HEK293T (cell line): ENCODE results near the gene ADSL.

Experiments
- CTCF ChIA-PET: fragments of 350-600 bp; formaldehyde crosslinking; extraction: SDS; loops from one replicate; lab custom pipeline; 2021; ENCODE audit warnings: antibody characterized with exemption, inconsistent platforms; lab: Yijun Ruan, JAX
- POLR2A ChIA-PET: fragments of 350-600 bp; formaldehyde crosslinking; extraction: SDS; loops from one replicate; lab custom pipeline; 2020; ENCODE audit warnings: antibody characterized with exemption, inconsistent platforms; lab: Yijun Ruan, JAX
- DNase-seq: peaks from one replicate; pipeline ENCODE4 v3.0.0; 2012; ENCODE audit warnings: mixed read lengths; ENCODE audit errors: extremely low spot score
- ARNT ChIP-seq: fragments of 450-650 bp; IDR thresholded peaks from 2 replicates; pipeline ENCODE4 v1.6.1; 2017; ENCODE audit warnings: mild to moderate bottlenecking
- BHLHE40 ChIP-seq: fragments of 450-650 bp; IDR thresholded peaks from 2 replicates; pipeline ENCODE4 v1.6.1; 2016; ENCODE audit warnings: mild to moderate bottlenecking, moderate library complexity, borderline replicate concordance
- CTBP1 ChIP-seq: fragments of 450-650 bp; IDR thresholded peaks from 2 replicates; pipeline ENCODE4 v1.6.1; 2016; ENCODE audit warnings: borderline replicate concordance
- ELF4 ChIP-seq: fragments of 450-650 bp; IDR thresholded peaks from 2 replicates; pipeline ENCODE4 v1.6.1; 2017; ENCODE audit warnings: antibody characterized with exemption
- FOXA1 ChIP-seq: fragments of 450-650 bp; IDR thresholded peaks from 2 replicates; pipeline ENCODE4 v1.6.1; 2016; ENCODE audit warnings: mild to moderate bottlenecking
- FOXK2 ChIP-seq: fragments of 450-650 bp; IDR thresholded peaks from 2 replicates; pipeline ENCODE4 v1.6.1; 2016; ENCODE audit warnings: mild to moderate bottlenecking
- FOXM1 ChIP-seq: fragments of 450-650 bp; IDR thresholded peaks from 2 replicates; pipeline ENCODE4 v1.6.1; 2017; ENCODE audit warnings: mild to moderate bottlenecking, borderline replicate concordance
- HDGF ChIP-seq: fragments of 450-650 bp; IDR thresholded peaks from 2 replicates; pipeline ENCODE4 v1.6.1; 2017; ENCODE audit warnings: antibody characterized with exemption, borderline replicate concordance
- L3MBTL2 ChIP-seq: fragments of 450-650 bp; conservative IDR thresholded peaks from 2 replicates; pipeline ENCODE4 v1.6.1; 2016; ENCODE audit warnings: mild to moderate bottlenecking
- LEF1 ChIP-seq: fragments of 450-650 bp; IDR thresholded peaks from 2 replicates; pipeline ENCODE4 v1.6.1; 2017; ENCODE audit warnings: mild to moderate bottlenecking, borderline replicate concordance
- NFRKB ChIP-seq: fragments of 450-650 bp; IDR thresholded peaks from 2 replicates; pipeline ENCODE4 v1.6.1; 2016; ENCODE audit warnings: mild to moderate bottlenecking, moderate library complexity
- SP1 ChIP-seq: fragments of 450-650 bp; IDR thresholded peaks from 2 replicates; pipeline ENCODE4 v1.6.1; 2017
- SUZ12 ChIP-seq: fragments of 450-650 bp; IDR thresholded peaks from 2 replicates; pipeline ENCODE4 v1.6.1; 2016; ENCODE audit warnings: mild to moderate bottlenecking
- TARDBP ChIP-seq: fragments of 450-650 bp; IDR thresholded peaks from 2 replicates; pipeline ENCODE4 v1.6.1; 2016
- ZNF384 ChIP-seq: fragments of 450-650 bp; IDR thresholded peaks from 2 replicates; pipeline ENCODE4 v1.6.1; 2016
- TF ChIP-seq, protein P1 (sequence below): fragments of 450-650 bp; IDR thresholded peaks from 2 replicates; pipeline ENCODE4 v1.6.1; 2016

ADSL gene

DNA sequence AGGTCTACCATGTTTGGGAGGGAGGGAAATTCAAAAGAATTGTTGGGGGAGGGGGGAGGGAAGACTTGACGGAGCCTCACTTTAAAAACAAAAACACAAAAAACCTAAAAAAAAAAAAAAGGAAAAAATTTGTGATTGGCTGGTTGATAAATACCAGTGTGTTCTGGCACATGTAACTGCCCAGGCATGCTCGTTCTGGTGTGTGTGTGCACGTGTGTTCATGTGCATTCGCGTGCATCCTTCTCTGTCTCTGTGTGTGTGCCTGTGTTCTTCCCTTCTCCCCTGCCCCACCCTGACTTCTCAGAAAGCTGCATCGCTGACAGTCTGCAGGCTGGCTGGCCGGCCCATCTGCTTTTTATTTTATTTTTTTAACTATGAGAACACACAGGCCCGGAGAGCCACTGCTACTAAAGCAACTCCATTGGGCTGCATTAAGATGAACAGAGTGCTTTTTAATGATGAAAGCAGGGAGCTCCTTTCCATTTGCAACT is 22.6 kb upstream of the ADSL start:
- TF ChIP-seq FOXK2 (no peak), CTBP1 (no peak), ZNF384 (no peak), BHLHE40 (no peak), TARDBP (no peak), SP1 (no peak), LEF1 (no peak), ARNT (no peak), FOXM1 (no peak), HDGF (no peak), NFRKB (no peak), FOXA1 (no peak)
- TF ChIP-seq, protein P1, sequence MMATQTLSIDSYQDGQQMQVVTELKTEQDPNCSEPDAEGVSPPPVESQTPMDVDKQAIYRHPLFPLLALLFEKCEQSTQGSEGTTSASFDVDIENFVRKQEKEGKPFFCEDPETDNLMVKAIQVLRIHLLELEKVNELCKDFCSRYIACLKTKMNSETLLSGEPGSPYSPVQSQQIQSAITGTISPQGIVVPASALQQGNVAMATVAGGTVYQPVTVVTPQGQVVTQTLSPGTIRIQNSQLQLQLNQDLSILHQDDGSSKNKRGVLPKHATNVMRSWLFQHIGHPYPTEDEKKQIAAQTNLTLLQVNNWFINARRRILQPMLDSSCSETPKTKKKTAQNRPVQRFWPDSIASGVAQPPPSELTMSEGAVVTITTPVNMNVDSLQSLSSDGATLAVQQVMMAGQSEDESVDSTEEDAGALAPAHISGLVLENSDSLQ: no peak
- DNase-seq: no peak
- ChIA-PET CTCF (interaction anchor here (0.6 kb wide), 1 partner anchor 444 kb away, joined by 3 read pairs; no protein-coding TSS in a partner anchor), POLR2A (no interaction called here)

DNA sequence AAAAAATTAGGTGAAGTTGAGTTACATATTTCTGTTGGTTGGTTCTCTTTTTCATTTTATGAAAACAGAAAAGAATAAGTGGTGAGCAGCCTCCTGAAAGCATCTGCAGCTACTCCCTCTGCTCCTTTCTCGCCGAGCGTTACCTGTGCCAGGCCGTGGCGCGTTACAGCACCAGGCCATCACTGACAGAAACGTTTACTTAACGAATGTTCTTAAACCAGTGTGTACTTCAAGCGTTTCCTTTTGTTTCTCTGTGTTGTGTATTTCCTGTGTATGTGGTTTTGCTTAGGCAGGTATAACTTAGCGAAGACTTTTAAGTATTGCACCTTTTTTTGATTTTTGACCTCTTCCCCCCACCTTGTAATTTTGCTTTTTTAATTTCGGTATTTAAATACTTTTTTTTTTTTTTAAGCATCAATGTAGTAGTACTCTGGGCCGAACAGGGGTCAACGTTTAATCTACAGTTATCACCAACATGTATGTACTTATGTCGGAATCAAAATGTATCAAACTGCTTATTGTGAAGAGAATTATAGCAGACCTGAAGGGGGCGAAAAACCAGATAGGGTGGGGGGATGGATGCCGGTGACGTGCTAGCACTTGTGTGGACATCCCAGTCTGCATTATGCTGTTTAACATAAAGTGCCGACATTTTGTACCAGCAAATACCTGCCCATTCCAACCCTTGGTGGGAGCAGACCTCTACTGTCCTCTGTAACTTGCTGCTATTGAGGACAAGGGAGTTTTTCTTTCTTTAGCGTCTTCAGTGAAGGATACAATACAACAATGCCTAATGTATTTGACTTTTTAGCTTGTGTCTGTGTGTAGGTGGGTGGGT is 21.6 kb upstream of the ADSL start:
- ChIA-PET CTCF (no interaction called here), POLR2A (interaction anchor here (1.6 kb wide), 1 partner anchor 22 kb away, joined by 3 read pairs; no protein-coding TSS in a partner anchor)
- no peak for DNase-seq
- TF ChIP-seq FOXK2 (no peak), ARNT (no peak), NFRKB (no peak), BHLHE40 (no peak)

DNA sequence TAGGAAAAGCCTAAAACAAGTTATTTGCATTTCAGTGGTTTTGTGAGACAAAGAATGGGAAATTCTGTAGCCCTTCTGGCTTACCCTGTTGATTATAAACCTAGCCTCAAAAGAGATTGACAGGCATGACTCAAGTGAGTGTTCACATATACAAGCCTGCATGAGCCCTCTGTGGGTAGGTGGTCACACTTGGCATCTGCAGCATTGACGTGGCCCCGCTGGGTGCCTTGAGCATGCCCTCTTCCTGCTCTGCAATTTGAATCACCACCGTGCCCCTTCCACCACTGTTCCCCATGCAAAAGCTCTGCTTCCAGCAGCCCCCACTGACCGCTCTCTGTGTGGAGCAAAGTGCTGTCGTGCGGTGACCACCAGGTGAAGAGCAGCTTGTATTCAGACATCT is 21.0 kb upstream of the ADSL start:
- ChIA-PET CTCF (no interaction called here), POLR2A (interaction anchor here (1.6 kb wide), 1 partner anchor 21 kb away, joined by 3 read pairs; no protein-coding TSS in a partner anchor)
- no peak for DNase-seq
- TF ChIP-seq FOXA1 (no peak), CTBP1 (no peak), FOXK2 (no peak), BHLHE40 (no peak), SUZ12 (no peak), ARNT (no peak), ELF4 (no peak), HDGF (no peak), LEF1 (no peak), ZNF384 (no peak), NFRKB (no peak), L3MBTL2 (no peak), TARDBP (no peak), FOXM1 (no peak), SP1 (no peak)
- TF ChIP-seq, protein P1: no peak

GRCh38 chr22:40326905-40327735 is 19.2 kb upstream of the ADSL start:
- ChIA-PET POLR2A (no interaction called here), CTCF (interaction anchor here (0.7 kb wide), 1 partner anchor 160 kb away, joined by 3 read pairs; no protein-coding TSS in a partner anchor)
- no peak for DNase-seq
- TF ChIP-seq FOXM1 (no peak), ZNF384 (no peak), ELF4 (no peak), L3MBTL2 (no peak), SP1 (no peak), CTBP1 (no peak), FOXK2 (no peak), BHLHE40 (no peak), TARDBP (no peak), LEF1 (no peak)
- TF ChIP-seq, protein P1: no peak
